SU-DHL-6 (cell line): ENCODE measurements around the gene PNMA8B.

Source experiments
- H2AFZ ChIP-seq: fragments of 200-600 bp; sonication (generic); 2 replicates; pipeline ENCODE4 v1.6.1; 2014; ENCODE audit warnings: low read depth, mild to moderate bottlenecking, moderate library complexity, mixed read lengths, antibody characterized with exemption, low read length; ENCODE audit not compliant: severe bottlenecking
- H3F3A ChIP-seq: fragments of 200-600 bp; shearing (Covaris generic); 2 replicates; pipeline ENCODE4 v1.6.0; 2016; ENCODE audit warnings: antibody characterized with exemption, mild to moderate bottlenecking; ENCODE audit not compliant: insufficient read depth
- H3K27ac ChIP-seq: fragments of 200-600 bp; sonication (generic); 2 replicates; pipeline ENCODE4 v1.5.1; 2016; ENCODE audit warnings: low read depth, mild to moderate bottlenecking, low read length, moderate library complexity, mixed read lengths
- H3K27me3 ChIP-seq: fragments of 200-600 bp; sonication (generic), shearing (Covaris generic); 2 replicates; pipeline ENCODE4 v1.6.0; 2014; ENCODE audit warnings: mild to moderate bottlenecking, low read length
- H3K36me3 ChIP-seq: fragments of 200-600 bp; sonication (generic); 2 replicates; pipeline ENCODE4 v1.6.1; 2014; ENCODE audit warnings: mild to moderate bottlenecking, low read length, mixed read lengths
- H3K4me2 ChIP-seq: fragments of 300-600, 200-600 bp; shearing (Covaris generic), sonication (generic); 2 replicates; pipeline ENCODE4 v1.6.0; 2014; ENCODE audit warnings: low read length, low read depth, mild to moderate bottlenecking; ENCODE audit not compliant: poor library complexity, severe bottlenecking
- H3K4me3 ChIP-seq: fragments of 200-600 bp; sonication (generic); 2 replicates; pipeline ENCODE4 v1.5.1; 2014; ENCODE audit warnings: antibody characterized with exemption, low read length, mild to moderate bottlenecking, mixed read lengths; ENCODE audit not compliant: insufficient read depth, poor library complexity, severe bottlenecking
- H3K79me2 ChIP-seq: fragments of 200-600 bp; sonication (generic); 2 replicates; pipeline ENCODE4 v1.6.1; 2014; ENCODE audit warnings: mild to moderate bottlenecking, low read length, moderate library complexity; ENCODE audit not compliant: insufficient read depth
- H3K9ac ChIP-seq: fragments of 200-600 bp; sonication (generic); 2 replicates; pipeline ENCODE4 v1.7.0; 2014; ENCODE audit warnings: mild to moderate bottlenecking, low read length
- H3K9me2 ChIP-seq: fragments of 200-600 bp; sonication (generic); replicated peaks from 2 replicates; pipeline ENCODE4 v1.6.1; 2014; ENCODE audit warnings: low read length; ENCODE audit not compliant: insufficient read depth
- H3K9me3 ChIP-seq: fragments of 200-600 bp; sonication (generic); 2 replicates; pipeline ENCODE4 v1.6.1; 2014; ENCODE audit warnings: low read length, mixed read lengths; ENCODE audit not compliant: insufficient read depth
- H4K20me1 ChIP-seq: fragments of 200-600 bp; sonication (generic); 2 replicates; pipeline ENCODE4 v1.6.1; 2014; ENCODE audit warnings: low read depth, mild to moderate bottlenecking, antibody characterized with exemption, low read length, moderate library complexity, mixed read lengths
- CTCF ChIP-seq: fragments of 200-600 bp; sonication (generic); IDR thresholded peaks from one replicate; pipeline ENCODE4 v1.5.1; 2017; ENCODE audit warnings: antibody characterized with exemption, mild to moderate bottlenecking, low read length, moderate library complexity; ENCODE audit not compliant: insufficient read depth, poor library complexity, severe bottlenecking
- EZH2phosphoT487 ChIP-seq: fragments of 200-600 bp; sonication (generic), shearing (Covaris generic); conservative IDR thresholded peaks from 2 replicates; pipeline ENCODE4 v1.6.1; 2018; ENCODE audit warnings: mild to moderate bottlenecking, antibody characterized with exemption, low read length, moderate library complexity, mixed read lengths

Gene PNMA8B

DNA sequence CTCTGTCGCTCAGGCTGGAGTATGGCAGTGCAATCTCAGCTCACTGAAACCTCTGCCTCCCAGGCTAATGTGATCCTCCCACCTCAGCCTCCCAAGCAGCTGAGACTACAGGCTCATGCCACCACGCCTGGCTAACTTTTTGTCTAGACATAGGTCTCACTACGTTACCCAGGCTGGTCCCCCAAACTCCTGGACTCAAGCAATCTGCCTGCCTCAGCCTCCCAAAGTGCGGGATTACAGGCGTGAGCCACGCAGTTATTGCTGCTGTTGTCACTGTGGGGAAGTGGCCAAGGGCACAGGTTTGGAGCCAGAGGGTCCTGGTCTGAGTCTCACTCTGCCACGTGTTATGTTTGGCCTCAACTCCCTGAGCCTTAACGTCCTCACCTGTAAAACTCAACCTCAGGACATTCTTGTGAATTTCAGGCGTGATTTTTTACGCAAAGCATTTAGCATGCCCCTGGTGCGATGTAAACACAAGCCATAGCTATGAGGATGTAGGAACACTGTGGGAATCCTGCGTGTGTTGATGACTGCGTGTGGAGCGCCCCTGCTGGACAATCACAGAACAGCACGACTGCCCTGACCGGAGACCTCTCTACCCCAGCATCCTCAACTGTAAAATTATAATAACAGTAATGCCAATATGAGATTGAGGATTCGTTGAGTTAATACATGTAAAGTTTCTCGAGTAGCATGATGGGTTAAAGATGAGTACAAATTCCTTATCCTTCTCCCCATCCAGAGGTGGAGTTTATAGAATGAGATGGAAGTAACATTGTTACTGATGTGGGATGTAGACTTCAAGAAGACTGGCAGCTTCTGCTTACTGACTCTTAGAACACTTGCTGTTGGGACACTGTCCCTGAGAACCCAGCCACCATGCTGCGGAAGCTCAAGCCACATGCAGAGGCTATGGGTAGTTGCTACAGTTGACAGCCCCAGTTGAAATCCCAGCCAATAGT lies 41.8 kb upstream of the PNMA8B start:
- Histone ChIP-seq H2AFZ (no peak overlapping the region), H3K36me3 (no peaks in the 10 kb centered on the region), H3K9me2 (no peaks in the 10 kb centered on the region), H3F3A (no peaks in the 10 kb centered on the region), H3K9ac (no peak overlapping the region), H3K4me3 (no peak overlapping the region), H3K79me2 (no peaks in the 10 kb centered on the region), H3K27ac (no peak overlapping the region), H3K4me2 (no peak overlapping the region), H3K27me3 (no peaks in the 10 kb centered on the region), H4K20me1 (no peaks in the 10 kb centered on the region), H3K9me3 (no peaks in the 10 kb centered on the region)
- TF ChIP-seq CTCF (peak; percentile 89), EZH2phosphoT487 (no peak)

DNA sequence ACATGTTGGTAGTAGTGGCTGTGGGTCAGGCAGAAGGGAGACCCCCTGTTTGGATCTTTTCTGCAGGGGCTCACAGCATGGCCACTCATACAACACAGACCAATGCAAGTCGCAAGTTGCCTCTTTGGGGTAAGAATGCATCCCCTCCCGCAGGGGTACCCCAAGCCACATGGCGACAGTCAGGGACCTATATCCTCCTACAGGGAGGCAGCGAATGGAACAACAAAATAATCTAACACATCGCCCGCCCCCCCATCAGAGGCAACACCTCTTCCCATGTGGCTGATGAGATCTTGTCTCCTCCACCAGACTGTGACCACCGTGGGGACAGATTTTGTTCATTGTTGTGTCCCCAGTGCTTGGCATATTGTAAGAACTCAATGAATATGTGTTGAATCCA lies 40.7 kb upstream of the PNMA8B start:
- Histone ChIP-seq H3K79me2 (no peaks in the 10 kb centered on the region), H3F3A (no peaks in the 10 kb centered on the region), H3K36me3 (no peaks in the 10 kb centered on the region), H3K9me3 (no peaks in the 10 kb centered on the region), H3K9ac (no peak overlapping the region), H3K4me3 (no peak overlapping the region), H3K4me2 (no peak overlapping the region), H2AFZ (no peak overlapping the region), H4K20me1 (no peaks in the 10 kb centered on the region), H3K27me3 (no peaks in the 10 kb centered on the region), H3K27ac (no peak overlapping the region), H3K9me2 (no peaks in the 10 kb centered on the region)
- TF ChIP-seq EZH2phosphoT487 (no peak), CTCF (no peak)

GRCh38 chr19:46533621-46534081 lies 38.0 kb upstream of the PNMA8B start:
- H3K27me3 ChIP-seq, result no peaks in the 10 kb centered on the region
- H3K9me2 ChIP-seq, result no peaks in the 10 kb centered on the region
- TF ChIP-seq EZH2phosphoT487 (no peak), CTCF (no peak)
- H3K36me3 ChIP-seq, result no peaks in the 10 kb centered on the region
- no peaks in the 10 kb centered on the region for H3K9me3 ChIP-seq
- H3K79me2 ChIP-seq, result no peaks in the 10 kb centered on the region
- H3K27ac ChIP-seq, result no peak overlapping the region
- no peaks in the 10 kb centered on the region for H4K20me1 ChIP-seq
- H3K4me3 ChIP-seq, result no peak overlapping the region
- H3K4me2 ChIP-seq, result no peak overlapping the region
- no peaks in the 10 kb centered on the region for H3F3A ChIP-seq
- no peak overlapping the region for H3K9ac ChIP-seq
- no peak overlapping the region for H2AFZ ChIP-seq
